Measurements from ENCODE around the gene SLC26A5.

The SLC26A5 gene

DNA sequence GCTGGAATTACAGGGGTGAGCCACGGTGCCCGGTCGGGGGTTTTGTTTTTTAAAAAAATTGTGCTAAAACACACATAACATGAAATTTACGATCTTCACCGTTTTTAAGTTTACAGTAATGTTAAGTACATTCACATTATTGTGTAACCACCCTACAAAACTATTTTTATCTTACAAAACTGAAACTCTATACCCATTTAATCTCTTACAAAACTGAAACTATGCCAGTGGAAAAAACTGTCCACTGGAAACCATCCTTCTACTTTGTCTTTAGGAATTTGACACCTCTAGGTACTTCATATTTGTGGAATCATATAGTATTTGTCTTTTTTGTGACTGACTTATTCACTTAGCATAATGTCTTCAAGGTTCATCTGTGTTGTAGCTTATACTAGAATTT is 99.6 kb downstream of the SLC26A5 start:
- Histone ChIP-seq H4K20me1 (ENCODE audit: insufficient read depth, low read length) (peaks cover 30% of the 10 kb centered on the region; the same call in 1 of the 2 replicates), H3K79me2 (ENCODE audit: insufficient read depth, low read length) (peaks cover 91% of the 10 kb centered on the region), H3K36me3 (ENCODE audit: insufficient read depth, low read length) (peaks cover 31% of the 10 kb centered on the region), H3K9ac (ENCODE audit: low read depth, low read length) (no peak overlapping the region), H3K4me2 (ENCODE audit: insufficient read depth, low read length) (peak overlapping the region; percentile 89), H3K4me3 (ENCODE audit: low read depth in 1 of 2, low read length in 2 of 2) (peak overlapping the region in 1 of 2 experiments; percentile 80; a peak in 1 of 4 replicates), H3K27me3 (ENCODE audit: insufficient read depth, low read length, poor library complexity) (no peaks in the 10 kb centered on the region), H2AFZ (ENCODE audit: low read depth, low read length) (peak overlapping the region; percentile 83), H3K4me1 (ENCODE audit: insufficient read depth, low read length) (peaks cover 74% of the 10 kb centered on the region), H3K9me3 (ENCODE audit: insufficient read depth, low read length, severe bottlenecking) (no peaks in the 10 kb centered on the region), H3K27ac (ENCODE audit: low read length) (no peak overlapping the region)
- ATAC-seq (ENCODE audit: insufficient read depth, low read depth) (no peak), DNase-seq (no peak)
- TF ChIP-seq EZH2 (IDR thresholded peaks at IDR 0.05; ENCODE audit: borderline replicate concordance, low read depth, low read length, severe bottlenecking) = no peak
- TF ChIP-seq CTCF (IDR thresholded peaks at IDR 0.05; ENCODE audit: borderline replicate concordance, extremely low read depth, low read length, poor library complexity, severe bottlenecking) = no peak

DNA sequence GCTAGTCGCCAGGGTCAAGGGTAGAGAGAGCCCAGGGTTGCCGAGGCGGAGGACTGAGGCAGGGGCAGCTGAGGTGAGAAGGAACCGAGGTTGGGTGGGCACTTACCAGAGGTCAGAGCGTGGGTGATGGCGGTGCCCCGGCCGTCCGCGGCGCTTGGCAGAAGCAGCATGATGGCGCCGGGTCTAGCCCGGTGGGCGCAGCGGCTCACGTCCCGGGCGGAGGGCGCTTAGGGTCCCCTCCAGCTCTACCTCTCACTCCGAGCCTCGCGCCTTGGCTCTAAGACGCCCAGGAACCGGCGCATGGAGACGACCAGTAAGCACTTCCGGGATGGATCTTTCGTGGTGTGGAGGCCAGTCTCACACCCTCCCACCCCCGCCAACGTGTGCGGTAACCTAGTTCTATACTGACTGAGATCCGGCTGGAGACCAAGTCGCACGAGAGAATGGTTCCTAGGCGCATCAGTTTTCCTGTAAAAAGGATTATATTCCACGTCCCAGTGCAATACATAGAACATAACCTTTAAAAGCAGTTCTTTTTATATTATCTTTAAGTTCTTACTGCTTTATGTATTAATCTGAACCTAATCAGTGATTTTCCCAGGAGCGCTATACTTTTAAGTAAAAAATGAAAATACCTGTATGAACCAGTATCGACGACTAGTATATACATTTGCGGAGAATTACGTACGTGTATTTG is 101.4 kb downstream of the SLC26A5 start, which contains the start of gene DNAJC2:
Gene DNAJC2, minus strand, starts transcription at position 315 of the 697 bp plus-strand sequence. Its CDS starts 145 bp downstream, at position 170.
- Histone ChIP-seq H3K79me2 (ENCODE audit: insufficient read depth, low read length) (peaks cover 89% of the 10 kb centered on the region), H3K4me2 (ENCODE audit: insufficient read depth, low read length) (peak within 1 kb of the TSS; percentile 89), H2AFZ (ENCODE audit: low read depth, low read length) (peak within 1 kb of the TSS; percentile 94), H3K27ac (ENCODE audit: low read length) (peak within 1 kb of the TSS; percentile 83), H4K20me1 (ENCODE audit: insufficient read depth, low read length) (peaks cover 18% of the 10 kb centered on the region; the same call in 1 of the 2 replicates), H3K4me3 (ENCODE audit: low read depth in 1 of 2, low read length in 2 of 2) (peak within 1 kb of the TSS; percentile 45 to 86), H3K4me1 (ENCODE audit: insufficient read depth, low read length) (peaks cover 63% of the 10 kb centered on the region), H3K27me3 (ENCODE audit: insufficient read depth, low read length, poor library complexity) (no peaks in the 10 kb centered on the region), H3K36me3 (ENCODE audit: insufficient read depth, low read length) (peaks cover 31% of the 10 kb centered on the region), H3K9ac (ENCODE audit: low read depth, low read length) (peak within 1 kb of the TSS; percentile 73), H3K9me3 (ENCODE audit: insufficient read depth, low read length, severe bottlenecking) (no peaks in the 10 kb centered on the region)
- DNase-seq (peak; percentile 87), ATAC-seq (ENCODE audit: insufficient read depth, low read depth) (peak; percentile 86)
- TF ChIP-seq CTCF (IDR thresholded peaks at IDR 0.05; ENCODE audit: borderline replicate concordance, extremely low read depth, low read length, poor library complexity, severe bottlenecking) (no peak), EZH2 (IDR thresholded peaks at IDR 0.05; ENCODE audit: borderline replicate concordance, low read depth, low read length, severe bottlenecking) (no peak)

- DNase-seq = peak; percentile 43
- H3K4me1 ChIP-seq (ENCODE audit: insufficient read depth, low read length) = peaks cover 56% of the 10 kb centered on the region
- peak; percentile 33 for ATAC-seq (ENCODE audit: insufficient read depth, low read depth)
Observed at GRCh38 chr7:103343758-103344452, 102.1 kb downstream of the SLC26A5 start.

More at GRCh38 chr7:103343758-103344452, 102.1 kb downstream of the SLC26A5 start:
- H3K79me2 ChIP-seq (ENCODE audit: insufficient read depth, low read length) = peaks cover 89% of the 10 kb centered on the region
- H3K9me3 ChIP-seq (ENCODE audit: insufficient read depth, low read length, severe bottlenecking) = no peaks in the 10 kb centered on the region
- H3K27ac ChIP-seq (ENCODE audit: low read length) = peak overlapping the region; percentile 83
- TF ChIP-seq EZH2 (IDR thresholded peaks at IDR 0.05; ENCODE audit: borderline replicate concordance, low read depth, low read length, severe bottlenecking) (no peak), CTCF (IDR thresholded peaks at IDR 0.05; ENCODE audit: borderline replicate concordance, extremely low read depth, low read length, poor library complexity, severe bottlenecking) (no peak)
- peak overlapping the region; percentile 45 to 86 for H3K4me3 ChIP-seq (ENCODE audit: low read depth in 1 of 2, low read length in 2 of 2)
- H3K36me3 ChIP-seq (ENCODE audit: insufficient read depth, low read length) = peaks cover 34% of the 10 kb centered on the region
- H4K20me1 ChIP-seq (ENCODE audit: insufficient read depth, low read length) = peaks cover 13% of the 10 kb centered on the region; the same call in 1 of the 2 replicates
- H3K9ac ChIP-seq (ENCODE audit: low read depth, low read length) = peak overlapping the region; percentile 73
- peak overlapping the region; percentile 94 for H2AFZ ChIP-seq (ENCODE audit: low read depth, low read length)
- peak overlapping the region; percentile 89 for H3K4me2 ChIP-seq (ENCODE audit: insufficient read depth, low read length)
- no peaks in the 10 kb centered on the region for H3K27me3 ChIP-seq (ENCODE audit: insufficient read depth, low read length, poor library complexity)

All from DND-41 (cell line).